K562 treated with DMSO at 1 percent for 4 hours (cell line): ENCODE results near the gene MAPK1. TPM values are rescaled to one million over a fixed set of nuclear protein-coding genes. Genes with fewer than 3 reads are reported as not detected.

Experiments
- total RNA-seq: library from RNA; unstranded; fragments of 300-600 nt; gene quantifications from 2 replicates; pipeline ENCODE4 v1.2.3, GENCODE V29; 2022; ENCODE audit not compliant: insufficient read depth

The MAPK1 gene
- total RNA-seq = 239 and 265 TPM in 2 replicates

GRCh38 chr22:21867528-21868266 lies at the start of gene MAPK1:
Gene MAPK1 (minus strand): TSS chr22:21867645. CDS start chr22:21867440, 205 bp downstream.

GRCh38 chr22:21735200-21736083 lies 132.0 kb downstream of the MAPK1 start, which contains the start of gene YPEL1:
Gene YPEL1 (minus strand): TSS chr22:21735794. CDS start chr22:21710744, 25,050 bp downstream.

Other genes starting within 250 kb of the MAPK1 start
- 420 and 429 TPM in 2 replicates for gene YDJC, start 237.6 kb downstream of the MAPK1 start, total RNA-seq
- gene CCDC116, start 234.9 kb downstream of the MAPK1 start, total RNA-seq = 2.4 and 3.6 TPM in 2 replicates
- gene SDF2L1, start 225.3 kb downstream of the MAPK1 start, total RNA-seq = 510 and 661 TPM in 2 replicates
- gene PPIL2, start 201.6 kb downstream of the MAPK1 start, total RNA-seq = 88.8 and 103 TPM in 2 replicates
- 2.2 and 7.5 TPM in 2 replicates for gene YPEL1, start 131.9 kb downstream of the MAPK1 start, total RNA-seq
- 82.2 and 83.8 TPM in 2 replicates for gene PPM1F, start 85.2 kb upstream of the MAPK1 start, total RNA-seq
- 178 and 231 TPM in 2 replicates for gene TOP3B, start 115.1 kb upstream of the MAPK1 start, total RNA-seq